Stimulated activated CD8-positive, alpha-beta memory T cell treated with anti-CD3 and anti-CD28 coated beads, Interleukin-7, amount 100 ng/mL, for 24 hours (primary cell): ENCODE results near the gene TRPV2.

Experiments used
- DNase-seq: peaks from one replicate; pipeline ENCODE4 v3.0.0-alpha.2; 2020; ENCODE audit warnings: low read depth

The TRPV2 gene

GRCh38 chr17:16459855-16460550 is 44.6 kb downstream of the TRPV2 start:
- DNase-seq = no peak

- no peak for DNase-seq
These were observed 45.6 kb downstream of the TRPV2 start for GRCh38 chr17:16460796-16461605.

DNA sequence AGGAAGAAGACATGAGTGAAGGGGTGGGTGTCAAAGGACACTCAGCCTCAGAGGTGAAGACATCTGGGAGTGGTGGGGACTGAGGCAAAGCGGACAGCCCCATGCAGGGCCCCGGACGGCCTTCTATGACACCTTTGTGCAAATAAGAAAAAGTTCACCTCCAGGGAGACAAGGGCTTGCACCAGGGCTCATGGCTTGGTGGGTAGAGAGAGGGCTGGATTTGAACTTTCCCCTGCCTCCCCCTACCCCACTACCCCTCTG is 46.2 kb downstream of the TRPV2 start:
- no peak for DNase-seq

GRCh38 chr17:16462070-16462864 is 46.9 kb downstream of the TRPV2 start:
- DNase-seq = no peak

DNA sequence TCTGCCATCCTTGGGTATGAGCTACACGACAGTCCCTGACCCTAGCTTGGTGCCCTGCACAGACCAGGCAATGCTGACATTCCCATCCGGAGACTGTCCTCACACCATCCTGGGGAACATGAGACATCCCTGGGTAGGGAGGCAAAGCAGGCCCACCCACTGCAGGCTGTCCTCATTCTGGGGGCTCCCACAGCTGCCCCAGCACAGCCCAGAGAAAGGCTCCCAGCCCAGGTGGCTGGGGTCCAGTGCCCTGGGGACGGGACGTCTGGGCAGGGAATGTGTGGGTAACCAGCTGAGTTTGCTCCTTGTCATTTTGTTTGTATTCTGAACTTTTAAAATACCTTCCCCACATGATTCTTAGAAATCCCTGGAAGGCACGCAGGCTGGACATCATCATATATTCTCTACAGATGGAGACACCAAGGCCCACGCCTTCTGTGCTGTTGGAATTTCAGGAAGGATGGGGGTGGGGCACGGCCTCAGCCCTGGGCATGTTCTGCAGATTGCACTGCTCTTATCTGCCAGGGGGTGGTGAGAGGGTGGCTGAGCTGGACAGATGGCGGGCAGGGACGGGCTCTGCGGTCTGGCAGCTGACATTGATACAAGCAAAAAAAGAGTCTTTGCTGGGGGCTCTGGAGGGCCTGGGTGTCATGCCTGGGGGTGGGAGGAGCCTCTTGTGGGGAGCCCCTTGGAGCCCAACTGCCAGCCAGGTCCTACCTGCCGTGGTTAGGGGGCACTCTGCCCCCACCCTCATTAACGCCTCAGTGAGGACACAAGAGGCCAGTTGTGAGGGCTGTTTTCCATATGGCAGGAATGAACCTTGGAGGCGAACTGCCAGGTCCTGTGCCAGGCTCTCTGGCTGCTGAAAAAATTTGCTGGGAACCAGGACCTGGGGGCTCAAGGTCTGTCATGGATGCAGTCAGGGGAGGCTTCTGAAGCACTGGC is 48.3 kb downstream of the TRPV2 start:
- no peak for DNase-seq

DNA sequence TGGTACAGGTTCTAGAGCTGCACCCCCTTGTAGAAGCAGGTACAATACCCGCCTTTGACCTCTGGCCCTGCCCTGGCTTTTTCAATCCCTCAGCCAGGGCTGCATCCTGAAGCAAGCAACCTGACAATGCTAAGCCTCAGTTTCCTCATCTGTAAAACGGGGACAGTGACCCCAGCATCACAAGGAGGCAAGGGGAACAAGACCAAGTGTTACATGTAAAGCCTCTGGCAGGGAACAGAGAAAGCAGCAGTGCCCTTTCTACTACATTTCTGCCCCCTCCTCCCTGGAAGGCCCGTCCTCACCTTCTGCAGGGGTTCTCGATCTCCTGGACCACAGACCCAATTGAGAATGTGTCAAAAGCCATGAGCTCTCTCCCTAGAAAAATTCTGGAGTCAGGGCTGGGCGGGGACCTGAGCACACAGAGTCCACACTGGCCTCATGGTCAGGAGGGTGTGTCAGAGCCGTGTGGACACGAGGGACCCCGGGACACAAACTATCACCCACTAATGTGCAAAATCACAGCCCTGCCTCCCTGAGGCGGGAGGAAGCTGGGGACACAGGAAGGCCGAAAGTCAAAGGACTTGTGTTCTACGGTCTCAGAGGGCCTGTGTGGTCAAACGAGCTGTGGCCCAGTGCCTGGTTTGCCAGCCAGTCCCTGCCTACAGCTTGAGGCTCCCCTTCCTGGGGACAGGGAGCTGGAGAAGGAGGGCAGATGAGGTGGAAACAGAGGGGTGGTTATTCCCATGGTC is 49.1 kb downstream of the TRPV2 start:
- no peak for DNase-seq

DNA sequence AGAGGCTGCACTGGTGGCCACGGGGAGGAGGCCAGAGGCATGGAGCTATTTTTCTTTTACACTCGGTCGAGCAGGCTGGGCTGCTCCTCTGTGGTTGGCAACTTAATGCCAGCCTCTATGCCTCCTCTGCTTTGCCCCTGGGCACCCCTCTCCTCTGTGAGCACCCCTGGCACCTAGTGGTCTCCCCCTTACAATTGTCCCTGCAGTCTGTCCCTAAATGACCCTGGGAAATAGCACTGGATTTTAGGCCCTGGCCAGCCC is 49.6 kb downstream of the TRPV2 start:
- no peak for DNase-seq

- no peak for DNase-seq
These were observed 50.5 kb downstream of the TRPV2 start for GRCh38 chr17:16465861-16466338.

DNA sequence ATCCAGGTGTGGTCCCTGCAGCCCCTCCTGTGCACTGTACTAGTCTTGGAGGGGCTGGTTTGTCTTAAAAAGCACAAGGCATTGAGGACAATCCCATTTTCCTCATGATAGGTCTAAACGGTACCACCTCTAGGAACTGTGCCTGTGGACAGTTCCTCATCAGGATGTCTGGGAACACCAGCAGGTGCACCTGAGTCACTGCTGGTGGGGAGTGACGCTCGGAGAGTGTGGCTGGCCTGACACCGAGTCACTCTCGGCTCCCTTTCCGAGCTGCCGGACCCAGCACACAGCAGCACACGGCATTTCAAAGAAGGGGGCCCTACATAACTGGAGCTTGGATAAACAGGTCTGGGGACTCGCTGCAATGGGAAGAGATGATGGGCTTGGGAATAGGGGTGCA is 51.0 kb downstream of the TRPV2 start:
- no peak for DNase-seq

DNA sequence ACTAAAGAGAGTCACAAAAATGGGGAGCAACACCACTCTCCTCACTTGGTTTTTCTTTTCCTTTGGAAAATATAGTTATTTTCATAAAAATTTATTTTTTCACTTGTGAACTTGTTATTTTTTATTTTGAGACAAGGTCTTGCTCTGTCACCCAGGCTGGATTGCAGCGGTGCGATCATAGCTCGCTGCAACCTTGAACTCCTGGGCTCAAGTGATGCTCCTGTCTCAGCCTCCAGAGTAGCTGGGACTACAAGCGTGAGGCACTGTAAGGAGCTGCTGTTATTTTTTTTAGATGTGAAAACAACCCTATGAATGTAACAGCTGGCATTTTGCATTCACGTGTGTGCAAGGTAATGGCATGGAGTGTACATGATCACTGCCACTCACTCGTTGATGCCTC is 51.7 kb downstream of the TRPV2 start:
- no peak for DNase-seq

DNA sequence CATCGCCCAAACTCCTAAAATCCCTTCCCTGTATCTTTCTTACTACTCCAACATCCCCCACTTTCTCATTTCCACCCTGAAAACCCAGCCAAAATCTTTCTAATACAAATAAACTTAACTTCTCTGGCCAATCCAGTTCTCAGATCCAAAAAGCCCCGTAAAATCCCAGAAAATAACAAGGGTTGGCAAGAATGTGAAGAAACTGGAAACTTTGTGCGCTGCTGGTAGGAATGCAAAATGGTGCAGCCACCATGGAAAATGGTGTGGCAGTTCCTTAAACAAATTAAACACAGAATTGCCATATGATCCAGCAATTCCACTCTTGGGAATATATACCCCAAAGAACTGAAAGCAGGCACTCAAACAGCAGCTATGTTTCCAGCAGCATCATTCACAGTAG is 52.5 kb downstream of the TRPV2 start:
- no peak for DNase-seq

DNA sequence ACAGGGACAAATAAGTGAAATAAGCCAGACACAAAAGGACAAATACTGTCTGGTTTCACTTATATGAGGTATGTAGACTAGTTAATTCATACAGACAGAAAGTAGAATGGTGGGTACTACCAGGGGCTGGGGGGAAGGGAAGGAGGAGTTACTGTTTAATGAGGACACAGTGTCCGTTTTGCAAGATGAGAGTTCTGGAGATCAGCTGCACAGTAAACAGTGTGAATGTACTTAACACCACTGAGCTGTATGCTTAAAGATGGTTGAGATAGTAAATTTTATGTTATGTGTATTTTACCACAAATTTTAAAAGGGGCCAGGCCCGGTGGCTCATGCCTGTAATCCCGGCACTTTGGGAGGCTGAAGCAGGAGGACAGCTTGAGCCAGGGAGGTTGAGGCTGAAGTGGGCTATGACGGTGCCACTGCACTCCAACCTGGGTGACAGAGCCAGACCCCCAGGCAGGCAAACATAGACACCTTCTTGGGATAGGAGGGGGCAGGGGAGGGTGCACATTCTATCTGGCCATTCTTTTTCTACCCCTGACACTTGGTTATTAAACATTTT is 53.1 kb downstream of the TRPV2 start:
- DNase-seq = no peak

DNA sequence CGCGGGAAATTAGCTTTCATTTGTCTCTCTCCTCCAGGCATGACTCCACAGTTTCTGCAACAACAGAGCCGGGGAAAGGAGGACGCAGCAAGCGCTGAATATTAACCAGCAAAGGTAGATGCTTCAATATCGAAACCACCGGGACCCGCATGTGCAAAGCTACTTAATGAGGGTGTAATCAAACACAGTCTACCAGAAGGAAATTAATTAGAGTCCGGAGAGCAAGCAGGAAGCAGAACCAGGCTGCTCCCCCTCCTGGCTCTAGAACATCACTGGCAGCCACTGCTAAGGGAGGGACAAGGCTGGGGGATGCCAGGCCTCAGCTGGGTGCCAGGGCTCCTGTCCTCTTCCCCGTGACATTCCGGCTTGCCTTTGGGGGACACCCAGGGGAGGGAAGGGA is 54.9 kb downstream of the TRPV2 start:
- no peak for DNase-seq

GRCh38 chr17:16471295-16471694 is 55.9 kb downstream of the TRPV2 start:
- no peak for DNase-seq

GRCh38 chr17:16472539-16472938 is 57.2 kb downstream of the TRPV2 start:
- DNase-seq = no peak

GRCh38 chr17:16473044-16474011 is 58.0 kb downstream of the TRPV2 start:
- DNase-seq = no peak

DNA sequence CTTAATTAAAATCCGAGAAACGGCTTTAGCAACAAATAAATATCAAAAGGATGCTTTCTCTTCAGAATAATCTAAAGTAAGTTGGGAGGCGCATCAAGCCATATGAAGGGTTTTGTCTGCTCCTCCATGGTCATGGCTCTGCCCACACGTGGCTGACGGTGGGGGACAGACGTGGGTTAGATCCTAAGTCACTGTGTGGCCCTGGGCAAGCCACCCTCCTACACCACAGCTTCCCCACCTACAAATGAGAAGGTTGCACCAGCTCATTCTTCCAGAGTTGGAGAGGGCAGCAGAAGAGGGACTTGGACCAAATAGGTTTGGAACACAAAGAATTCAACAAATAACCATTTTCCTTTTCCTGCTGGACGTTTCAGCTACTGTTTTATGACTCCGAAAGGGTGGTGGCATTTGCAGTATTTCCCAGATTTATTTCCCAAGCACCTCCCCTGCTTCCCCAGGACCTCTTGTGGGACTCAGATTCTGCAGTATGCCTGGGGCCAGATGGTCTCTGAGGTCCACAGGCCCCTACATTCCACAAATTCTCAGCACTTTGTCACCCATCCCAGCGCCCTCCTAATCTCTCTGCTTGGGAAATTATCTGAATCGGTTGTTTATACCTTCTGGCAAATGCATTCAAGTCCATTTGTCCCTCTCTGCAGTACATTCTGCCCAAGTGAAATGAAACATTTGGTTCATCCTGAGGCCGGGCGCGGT is 58.8 kb downstream of the TRPV2 start:
- DNase-seq = no peak

DNA sequence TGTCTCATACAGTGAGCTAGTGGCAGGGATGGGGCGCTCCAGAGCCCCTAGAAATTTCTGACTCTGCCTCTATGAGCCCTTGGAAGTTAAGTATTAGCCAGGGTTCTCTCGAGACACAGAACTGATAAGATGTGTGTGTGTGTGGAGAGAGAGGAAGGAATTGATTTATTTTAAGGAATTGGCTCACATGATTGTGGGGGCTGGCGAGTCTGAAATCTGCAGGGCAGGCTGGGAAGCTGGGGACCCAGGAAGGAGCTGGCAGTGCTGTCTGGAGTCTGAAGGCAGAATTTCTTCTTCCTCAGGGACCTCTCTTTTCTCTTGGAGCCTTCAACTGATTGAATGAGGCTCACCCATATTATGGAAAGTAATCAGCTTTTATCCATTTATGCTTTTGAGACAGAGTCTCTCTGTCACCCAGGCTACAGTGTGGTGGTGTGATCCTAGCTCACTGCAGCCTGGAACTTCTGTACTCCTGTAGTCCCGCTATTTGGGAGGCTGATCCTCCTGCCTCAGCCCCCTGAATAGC is 59.9 kb downstream of the TRPV2 start:
- no peak for DNase-seq

DNA sequence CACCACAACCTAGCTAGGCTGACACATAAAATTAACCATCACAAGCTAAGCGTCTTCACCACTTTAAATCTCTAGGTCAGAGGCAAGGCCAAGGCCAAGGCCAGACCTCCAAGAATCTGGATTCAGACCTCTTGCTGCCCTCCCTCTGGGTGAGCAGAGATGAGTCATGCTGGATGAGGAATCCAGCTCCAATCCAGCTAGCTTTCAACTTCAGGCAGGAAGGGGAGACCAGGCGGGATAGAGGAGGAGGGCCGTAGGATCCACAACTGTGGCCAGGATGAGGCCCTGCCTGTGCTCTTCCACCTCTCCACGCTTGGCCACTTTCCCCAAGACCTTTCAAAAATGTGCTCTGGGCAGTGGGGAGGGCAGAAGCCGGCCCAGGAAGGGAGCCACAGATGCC is 61.9 kb downstream of the TRPV2 start:
- DNase-seq = no peak
